GM12874 (cell line): ENCODE results near the gene POLDIP3.

ENCODE experiments used
- CTCF ChIP-seq: IDR thresholded peaks from 2 replicates; pipeline ENCODE4 v1.5.1; 2011; ENCODE audit warnings: low read depth, mild to moderate bottlenecking, control low read depth, low read length, moderate library complexity; ENCODE audit not compliant: insufficient read depth

The POLDIP3 gene

DNA sequence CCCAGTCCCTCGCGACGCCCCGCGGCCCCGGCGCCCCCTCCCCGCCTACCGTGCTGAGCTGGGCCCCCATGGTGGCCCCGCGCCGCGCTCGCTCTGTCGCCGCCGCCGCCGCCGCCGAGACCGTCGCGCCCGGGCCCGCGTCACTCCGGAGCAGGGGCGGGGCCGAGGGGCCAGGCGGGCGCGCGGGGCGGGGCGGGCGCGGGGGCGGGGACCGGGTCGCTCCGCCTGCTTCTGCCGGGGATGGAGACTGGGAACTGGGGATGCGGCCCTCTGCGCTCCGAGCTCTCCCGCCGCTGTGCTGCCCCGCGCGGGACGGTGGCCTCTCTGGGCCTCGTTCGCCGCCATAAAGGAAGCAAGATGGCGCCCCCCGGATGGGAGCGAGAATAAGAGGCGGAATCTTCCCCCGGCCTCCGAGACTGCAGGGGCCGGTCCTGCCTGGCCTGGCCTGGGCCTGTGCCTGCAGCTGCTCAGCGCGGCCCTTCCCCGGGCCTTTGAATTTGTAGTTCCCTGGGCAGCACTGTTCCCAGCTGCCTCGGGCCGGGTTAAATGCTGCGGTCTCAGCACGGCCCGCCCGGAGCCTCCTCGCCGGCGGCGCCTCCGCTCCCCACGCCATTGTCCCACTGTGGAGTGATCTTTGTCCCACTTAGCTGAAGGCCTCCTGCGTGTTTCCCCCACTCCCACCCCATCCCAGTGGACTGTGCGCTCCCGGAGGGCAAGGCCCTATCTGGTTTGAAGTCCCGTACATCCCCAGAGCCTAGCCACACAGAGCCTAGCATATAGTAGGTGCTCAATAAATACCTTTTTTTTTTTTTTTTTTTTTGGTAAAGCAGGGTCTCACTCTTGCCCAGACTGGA is 34.8 kb upstream of the POLDIP3 start, which contains the start of gene CYB5R3:
Gene CYB5R3, minus strand, starts transcription at position 147 of the 854 bp plus-strand sequence. Its CDS starts 77 bp downstream, at position 70.
- TF ChIP-seq CTCF = no peak

DNA sequence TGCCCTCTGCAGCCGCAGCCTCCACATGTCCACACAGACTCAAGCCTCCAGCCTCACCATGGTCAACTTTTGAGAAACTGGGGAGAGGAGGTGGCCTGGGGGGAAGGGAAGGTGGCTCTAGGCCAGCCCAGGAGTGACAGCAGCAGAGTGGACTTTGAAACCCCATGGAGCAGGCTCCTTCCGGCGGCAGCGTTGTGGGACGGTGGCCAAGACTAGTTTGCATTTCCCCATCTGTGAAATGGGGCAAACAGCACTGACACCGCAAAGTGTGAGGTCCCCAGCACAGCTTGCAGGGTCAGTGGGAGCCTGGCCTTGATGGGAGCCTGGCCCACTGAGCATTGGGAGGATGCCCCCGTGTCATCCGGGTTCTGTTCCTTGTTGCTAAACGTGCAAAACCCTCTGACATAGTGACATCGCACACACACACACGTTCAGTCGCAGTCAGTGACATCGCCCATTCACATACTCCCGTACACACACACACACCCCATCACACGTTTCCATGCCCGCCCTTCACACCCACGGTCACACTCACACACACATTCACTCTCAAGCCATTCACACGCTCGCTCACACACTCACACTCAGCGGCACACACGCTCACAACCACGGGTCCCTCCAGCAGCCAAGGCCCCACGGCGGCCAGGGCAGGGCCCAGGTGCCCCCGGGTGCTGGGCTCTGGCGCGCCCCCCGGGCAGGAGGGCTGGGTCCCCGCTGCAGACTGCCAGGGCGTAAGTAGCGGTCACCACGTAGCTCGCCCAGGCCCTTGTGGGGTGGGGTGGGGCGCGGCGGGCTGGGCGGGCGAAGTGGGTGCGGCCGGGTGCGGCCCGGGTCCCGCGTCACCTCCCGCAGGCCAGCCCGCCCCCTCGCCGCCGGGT is 33.9 kb upstream of the POLDIP3 start:
- no peak for TF ChIP-seq CTCF

- no peak for TF ChIP-seq CTCF
Measured at GRCh38 chr22:42648017-42648367, 33.3 kb upstream of the POLDIP3 start.

- TF ChIP-seq CTCF = no peak
Measured at GRCh38 chr22:42646569-42647525, 32.2 kb upstream of the POLDIP3 start.

- no peak for TF ChIP-seq CTCF
Measured at GRCh38 chr22:42645938-42646568, 31.4 kb upstream of the POLDIP3 start.

- no peak for TF ChIP-seq CTCF
Measured at GRCh38 chr22:42645341-42645937, 30.8 kb upstream of the POLDIP3 start.
